HepG2 (cell line): Measurements from ENCODE around the gene PARD3. TPM values are rescaled to one million over a fixed set of nuclear protein-coding genes. Genes with fewer than 3 reads are reported as not detected.

Source experiments
- ATAC-seq: fragments of 200-7000 bp; cut with Tn5 transposase; 3 replicates; pipeline ENCODE4 v1.9.1; 2020; ENCODE audit warnings: mild to moderate bottlenecking, moderate library complexity
- BruUV-seq: library from RNA; stranded (reverse); fragments of 400-500 nt; replicated peaks from 2 replicates; lab custom pipeline; 2021; lab: Mats Ljungman, UMichigan
- CTCF ChIA-PET: fragments of 300-600 bp; formaldehyde crosslinking; extraction: SDS; loops from one replicate; lab custom pipeline; 2021; ENCODE audit warnings: low total read pairs, inconsistent platforms, low intra/inter-chr PET ratio; lab: Yijun Ruan, JAX
- POLR2A ChIA-PET: fragments of 350-600 bp; sonication (Branson Sonifier 250); formaldehyde crosslinking; loops from one replicate; lab custom pipeline; 2020; ENCODE audit warnings: antibody characterized with exemption, inconsistent platforms; lab: Yijun Ruan, JAX
- DNase-seq: peaks from one replicate; pipeline ENCODE4 v3.0.0-alpha.2; 2015; ENCODE audit warnings: low spot score
- FAIRE-seq: peaks from 3 replicates; lab custom pipeline; 2011; peaks lifted over from hg19 to GRCh38; lab: Jason Lieb, UNC
- H2AFZ ChIP-seq: one replicate; pipeline ENCODE4 v1.6.1; 2011; ENCODE audit warnings: low read length, inconsistent platforms
- H3K27ac ChIP-seq: fragments of 300-600 bp; 3 replicates; pipeline ENCODE4 v1.8.0; 2011; ENCODE audit warnings: mixed run types, mild to moderate bottlenecking, mixed read lengths, low read length, inconsistent platforms; ENCODE audit not compliant: insufficient read depth; ENCODE audit errors: extremely low read length
- H3K27me3 ChIP-seq, 2 experiments: fragments of 200-600 bp in 1 of 2; 2 replicates in 1 of 2; 3 replicates in 1 of 2; pipeline versions ENCODE4 v1.6.0 to v1.8.0; 2011; ENCODE audit warnings: low read length in 2 of 2, mild to moderate bottlenecking in 2 of 2, moderate library complexity in 2 of 2, inconsistent platforms in 1 of 2; ENCODE audit not compliant: insufficient read depth in 2 of 2, control insufficient read depth in 1 of 2
- H3K36me3 ChIP-seq, 2 experiments: fragments of 200-600 bp in 1 of 2; replicated peaks in 1 of 2; 2 replicates in 1 of 2; 3 replicates in 1 of 2; pipeline versions ENCODE4 v1.5.1 to v1.8.0; 2011; ENCODE audit warnings: low read length in 2 of 2, inconsistent platforms in 1 of 2; ENCODE audit not compliant: insufficient read depth in 2 of 2, control insufficient read depth in 1 of 2
- H3K4me1 ChIP-seq: 2 replicates; pipeline ENCODE4 v1.5.1; 2012; ENCODE audit warnings: low read length, inconsistent platforms; ENCODE audit not compliant: insufficient read depth
- H3K4me2 ChIP-seq: 2 replicates; pipeline ENCODE4 v1.6.0; 2011; ENCODE audit warnings: low read depth, low read length, inconsistent platforms
- H3K4me3 ChIP-seq, 3 experiments: fragments of 200-600 bp in 1 of 3; sonication (generic), shearing (Covaris generic) in 1 of 3; replicated peaks in 1 of 3; 2 replicates each; pipeline ENCODE4 v1.5.1; 2011 to 2016; ENCODE audit warnings: low read length in 3 of 3, inconsistent platforms in 2 of 3, low read depth in 2 of 3, mild to moderate bottlenecking in 2 of 3, control low read depth in 1 of 3, mixed read lengths in 1 of 3; ENCODE audit not compliant: insufficient read depth in 1 of 3
- H3K79me2 ChIP-seq: one replicate; pipeline ENCODE4 v1.6.1; 2011; ENCODE audit warnings: low read length, inconsistent platforms; ENCODE audit not compliant: insufficient read depth
- H3K9ac ChIP-seq: 2 replicates; pipeline ENCODE4 v1.6.0; 2011; ENCODE audit warnings: mild to moderate bottlenecking, low read depth, low read length, inconsistent platforms; ENCODE audit not compliant: insufficient read depth
- H3K9me3 ChIP-seq: 2 replicates; pipeline ENCODE4 v1.5.1; 2012; ENCODE audit warnings: mild to moderate bottlenecking, low read length
- H4K20me1 ChIP-seq: 2 replicates; pipeline ENCODE4 v1.6.0; 2011; ENCODE audit warnings: inconsistent platforms, mild to moderate bottlenecking, low read length, moderate library complexity; ENCODE audit not compliant: insufficient read depth
- CBX5 ChIP-seq: sonication (generic); formaldehyde crosslinking; IDR thresholded peaks from 2 replicates; pipeline ENCODE4 v1.4.0; 2020; ENCODE audit warnings: missing genetic modification reagents, borderline replicate concordance
- ELF3 ChIP-seq: IDR thresholded peaks from 2 replicates; pipeline ENCODE4 v1.6.1; 2016; ENCODE audit warnings: missing genetic modification reagents, missing compliant biosample characterization
- EP300 ChIP-seq, 3 experiments: sonication (generic) in 1 of 3; formaldehyde crosslinking in 1 of 3; IDR thresholded peaks; 2 replicates each; pipeline versions ENCODE4 v1.5.1 to v1.6.1; 2011 to 2020; ENCODE audit warnings: low read depth in 2 of 3, low read length in 2 of 3, borderline replicate concordance in 1 of 3, improper control_type of control experiment in 1 of 3, mild to moderate bottlenecking in 1 of 3, missing genetic modification reagents in 1 of 3, moderate library complexity in 1 of 3
- HNRNPLL ChIP-seq: fragments of 200-400 bp; formaldehyde crosslinking; IDR thresholded peaks from 2 replicates; pipeline ENCODE4 v1.6.1; 2017; ENCODE audit warnings: mild to moderate bottlenecking, low read depth, low read length; ENCODE audit not compliant: poor library complexity, severe bottlenecking
- NFATC3 ChIP-seq: sonication (generic); formaldehyde crosslinking; IDR thresholded peaks from 2 replicates; pipeline ENCODE4 v1.5.1; 2020; ENCODE audit warnings: mild to moderate bottlenecking, missing genetic modification reagents
- POGZ ChIP-seq: sonication (generic); formaldehyde crosslinking; IDR thresholded peaks from 2 replicates; pipeline ENCODE4 v1.4.0; 2020; ENCODE audit warnings: mild to moderate bottlenecking, missing genetic modification reagents
- ZNF207 ChIP-seq: fragments of 450-650 bp; IDR thresholded peaks from 2 replicates; pipeline ENCODE4 v1.6.1; 2016; ENCODE audit warnings: antibody characterized with exemption, borderline replicate concordance
- WGBS: methylation state at CpG from one replicate; pipeline ENCODE4 v1.1.6; 2017; ENCODE audit warnings: low lambda C conversion rate; 5-methylcytosine and 5-hydroxymethylcytosine counted together
- in situ Hi-C: cut with HindIII; loops from 2 replicates; pipeline ENCODE4 v1.10.0; 2017; ENCODE audit warnings: low pct_unique_long_range_greater_than_20kb; ENCODE audit not compliant: extremely low pct_ligation_motif_present
- intact Hi-C: fragments of 100-400 bp; cut with micrococcal nuclease; formaldehyde crosslinking; loops from one replicate; pipeline ENCODE4 v1.10.0; 2022; ENCODE audit not compliant: unreplicated experiment
- polyA plus RNA-seq, 8 experiments: library from polyadenylated mRNA; depleted of rRNA in 3 of 8; stranded (reverse) in 7 of 8; unstranded in 1 of 8; fragments of >200 nt; fragmentation: Illumina TruSeq in 4 of 8; extraction: Trizol in 4 of 8; gene quantifications; 2 replicates each; pipeline versions ENCODE4 v1.2.1 to v1.2.3, GENCODE V29; 2011 to 2016; ENCODE audit warnings: low read depth in 4 of 8, missing spikeins in 1 of 8, mixed read lengths in 1 of 8; ENCODE audit not compliant: insufficient read depth in 1 of 8
- total RNA-seq, 5 experiments: library from RNA; depleted of rRNA; stranded (reverse); fragments of >200 nt; fragmentation: Illumina TruSeq; extraction: Trizol; gene quantifications; 2 replicates each; pipeline ENCODE4 v1.2.3, GENCODE V29; 2016; ENCODE audit warnings: low read depth in 1 of 5
- TF ChIP-seq, protein P1 (sequence below): fragments of 450-650 bp; IDR thresholded peaks from 2 replicates; pipeline ENCODE4 v1.6.1; 2016

PARD3 gene
- total and polyA plus RNA-seq, 2 of the 13 experiments (the other 11 are each of a cell fraction or from before 2014, with no cell fraction given): 40.9 to 60.0 TPM

GRCh38 chr10:34661580-34661979 lies 153.5 kb downstream of the PARD3 start:
- no peaks in the 10 kb centered on the region for H3K9me3 ChIP-seq
- peaks cover 10% of the 10 kb centered on the region for H3K79me2 ChIP-seq
- no peak overlapping the region for H3K9ac ChIP-seq
- no peak for DNase-seq
- H3K4me1 ChIP-seq: 0 out of 2 replicates have a peak, but pooled peaks cover 7% of the 10 kb centered on the region
- H3K36me3 ChIP-seq: no peaks in the 10 kb centered on the region
- 0 out of 2 replicates have a peak, but pooled peaks cover 3% of the 10 kb centered on the region for H4K20me1 ChIP-seq
- in situ Hi-C loops (no loop called here), intact Hi-C loops (no loop called here)
- H3K4me3 ChIP-seq: no peak overlapping the region
- H3K4me2 ChIP-seq: no peak overlapping the region
- CTCF ChIA-PET: no interaction called here
- BruUV-seq: no TSS peak
- H2AFZ ChIP-seq: no peak overlapping the region
- TF ChIP-seq ELF3 (CRISPR knock-in tag) (no peak), CBX5 (no peak), HNRNPLL (no peak), EP300 (IDR thresholded peaks at IDR 0.05; ENCODE audit: low read depth in 2 of 2, low read length in 2 of 2) (no peak), EP300 (CRISPR knock-in tag; IDR thresholded peaks at IDR 0.05; ENCODE audit: borderline replicate concordance) (no peak), POGZ (CRISPR knock-in tag) (no peak), ZNF207 (no peak), NFATC3 (CRISPR knock-in tag) (no peak)
- TF ChIP-seq, protein P1, sequence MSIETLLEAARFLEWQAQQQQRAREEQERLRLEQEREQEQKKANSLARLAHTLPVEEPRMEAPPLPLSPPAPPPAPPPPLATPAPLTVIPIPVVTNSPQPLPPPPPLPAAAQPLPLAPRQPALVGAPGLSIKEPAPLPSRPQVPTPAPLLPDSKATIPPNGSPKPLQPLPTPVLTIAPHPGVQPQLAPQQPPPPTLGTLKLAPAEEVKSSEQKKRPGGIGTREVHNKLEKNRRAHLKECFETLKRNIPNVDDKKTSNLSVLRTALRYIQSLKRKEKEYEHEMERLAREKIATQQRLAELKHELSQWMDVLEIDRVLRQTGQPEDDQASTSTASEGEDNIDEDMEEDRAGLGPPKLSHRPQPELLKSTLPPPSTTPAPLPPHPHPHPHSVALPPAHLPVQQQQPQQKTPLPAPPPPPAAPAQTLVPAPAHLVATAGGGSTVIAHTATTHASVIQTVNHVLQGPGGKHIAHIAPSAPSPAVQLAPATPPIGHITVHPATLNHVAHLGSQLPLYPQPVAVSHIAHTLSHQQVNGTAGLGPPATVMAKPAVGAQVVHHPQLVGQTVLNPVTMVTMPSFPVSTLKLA: no peak
- ATAC-seq: no peak
- H3K27ac ChIP-seq: no peak overlapping the region
- H3K27me3 ChIP-seq: no peaks in the 10 kb centered on the region
- WGBS: 100% methylated on average over 2 of the region's 2 CpGs
- POLR2A ChIA-PET: no interaction called here
- FAIRE-seq: no peak
